Mononuclear cell (primary cell): ENCODE results near the gene IFT25. TPM values are rescaled to one million over a fixed set of nuclear protein-coding genes. Genes with fewer than 3 reads are reported as not detected.

ENCODE experiments used
- H3K27me3 ChIP-seq: 2 replicates; pipeline ENCODE4 v1.6.0; 2011; ENCODE audit warnings: low read length, control low read depth; ENCODE audit not compliant: insufficient read depth
- H3K4me1 ChIP-seq: 2 replicates; pipeline ENCODE4 v1.5.1; 2011; ENCODE audit warnings: mild to moderate bottlenecking, low read length, control low read depth; ENCODE audit not compliant: insufficient read depth
- H3K4me3 ChIP-seq: 2 replicates; pipeline ENCODE4 v1.5.1; 2011; ENCODE audit warnings: mild to moderate bottlenecking, low read length, moderate library complexity
- H3K9me3 ChIP-seq: 2 replicates; pipeline ENCODE4 v1.5.1; 2011; ENCODE audit warnings: low read depth, mild to moderate bottlenecking, control low read depth, low read length
- total RNA-seq: library from RNA; depleted of rRNA; stranded (reverse); fragments of >200 nt; gene quantifications from one replicate; pipeline ENCODE4 v1.2.3, GENCODE V29; 2012

Gene IFT25
- total RNA-seq, 1 donor = 16.3 TPM

DNA sequence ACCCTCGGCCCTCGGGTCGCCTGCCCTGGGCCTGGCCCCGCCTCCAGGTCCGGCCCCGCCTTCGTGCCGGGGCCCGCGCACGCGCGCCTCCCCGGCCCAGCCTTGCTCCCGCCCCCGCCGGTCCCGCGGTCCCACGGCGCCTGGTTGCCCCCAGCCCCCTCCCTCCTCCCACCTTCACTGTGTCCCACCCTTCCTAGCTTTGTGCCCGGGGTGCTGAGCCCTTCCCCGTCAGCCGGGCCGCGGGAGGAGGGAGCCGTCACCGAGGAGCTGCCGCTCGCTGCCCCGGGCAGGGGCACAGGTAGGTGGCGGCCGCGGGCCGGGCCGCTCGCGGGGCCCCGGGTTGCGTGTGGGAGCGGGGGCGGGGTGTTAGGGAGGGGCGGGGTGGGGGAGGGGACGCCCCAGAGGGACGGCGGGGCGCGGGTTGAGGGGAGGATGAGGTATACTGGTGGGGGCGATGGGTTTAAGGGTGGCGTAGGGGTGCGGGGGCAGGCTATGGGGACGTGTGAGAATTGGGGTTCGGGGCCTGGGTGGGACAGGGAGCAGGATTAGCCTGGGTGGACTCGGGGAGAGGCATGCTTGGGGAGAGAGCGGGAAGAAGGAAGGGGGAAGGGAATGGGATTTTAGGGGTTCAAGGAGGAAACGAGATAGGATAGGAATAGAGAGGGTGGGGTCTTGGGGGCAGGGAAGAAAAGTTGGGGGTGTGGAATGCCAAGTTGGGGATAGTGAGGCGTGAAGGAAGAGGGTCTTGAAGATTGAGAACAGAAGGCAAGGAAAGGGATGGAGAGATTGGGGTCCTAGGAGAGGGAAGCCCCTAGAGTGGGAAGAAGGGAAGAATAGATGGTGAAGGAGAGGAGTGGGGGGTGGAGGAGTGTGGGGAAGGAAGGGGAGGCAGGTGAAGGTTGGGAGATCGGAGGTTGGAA is 1.0 kb upstream of the IFT25 start, which contains the start of gene LRRC42:
Gene LRRC42 (plus strand): TSS at position 99 of the 920 bp plus-strand sequence. CDS start 5,650 bp downstream, outside the sequence.
- Histone ChIP-seq H3K4me3 (peak within 1 kb of the TSS; percentile 79), H3K27me3 (no peaks in the 10 kb centered on the region), H3K4me1 (peaks cover 25% of the 10 kb centered on the region), H3K9me3 (no peaks in the 10 kb centered on the region)

GRCh38 chr1:53945183-53945432 is 391 bp downstream of the IFT25 start:
- H3K9me3 ChIP-seq = no peaks in the 10 kb centered on the region
- peaks cover 25% of the 10 kb centered on the region for H3K4me1 ChIP-seq
- H3K27me3 ChIP-seq = no peaks in the 10 kb centered on the region
- H3K4me3 ChIP-seq = peak overlapping the region; percentile 79

GRCh38 chr1:53944469-53945182 is 873 bp downstream of the IFT25 start:
- Histone ChIP-seq H3K27me3 (no peaks in the 10 kb centered on the region), H3K4me1 (peaks cover 25% of the 10 kb centered on the region), H3K4me3 (peak overlapping the region; percentile 79), H3K9me3 (no peaks in the 10 kb centered on the region)

- Histone ChIP-seq H3K4me1 (peaks cover 25% of the 10 kb centered on the region), H3K4me3 (no peak overlapping the region), H3K9me3 (no peaks in the 10 kb centered on the region), H3K27me3 (no peaks in the 10 kb centered on the region)
These were observed 1.9 kb downstream of the IFT25 start for GRCh38 chr1:53943490-53944043.

DNA sequence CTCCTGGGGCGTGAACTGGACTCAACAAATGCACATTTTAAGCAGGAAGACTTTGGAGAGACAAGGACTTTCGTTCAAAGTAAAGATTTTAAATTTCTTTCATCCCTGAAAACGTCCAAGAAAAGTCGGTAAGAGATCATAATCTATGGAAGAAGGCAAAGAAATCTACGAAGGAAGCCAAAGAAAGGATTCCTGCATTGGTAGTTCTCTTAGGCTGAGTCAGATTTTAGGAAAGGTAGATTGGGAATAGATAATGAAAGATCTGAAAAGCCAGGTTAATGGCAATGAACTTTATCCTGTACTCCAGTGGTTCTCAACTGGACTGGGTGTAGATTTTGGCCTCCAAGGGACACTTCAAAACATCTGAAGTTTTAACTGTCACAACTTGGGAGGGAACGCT is 2.4 kb downstream of the IFT25 start:
- Histone ChIP-seq H3K27me3 (no peaks in the 10 kb centered on the region), H3K9me3 (no peaks in the 10 kb centered on the region), H3K4me3 (no peak overlapping the region), H3K4me1 (peaks cover 25% of the 10 kb centered on the region)

DNA sequence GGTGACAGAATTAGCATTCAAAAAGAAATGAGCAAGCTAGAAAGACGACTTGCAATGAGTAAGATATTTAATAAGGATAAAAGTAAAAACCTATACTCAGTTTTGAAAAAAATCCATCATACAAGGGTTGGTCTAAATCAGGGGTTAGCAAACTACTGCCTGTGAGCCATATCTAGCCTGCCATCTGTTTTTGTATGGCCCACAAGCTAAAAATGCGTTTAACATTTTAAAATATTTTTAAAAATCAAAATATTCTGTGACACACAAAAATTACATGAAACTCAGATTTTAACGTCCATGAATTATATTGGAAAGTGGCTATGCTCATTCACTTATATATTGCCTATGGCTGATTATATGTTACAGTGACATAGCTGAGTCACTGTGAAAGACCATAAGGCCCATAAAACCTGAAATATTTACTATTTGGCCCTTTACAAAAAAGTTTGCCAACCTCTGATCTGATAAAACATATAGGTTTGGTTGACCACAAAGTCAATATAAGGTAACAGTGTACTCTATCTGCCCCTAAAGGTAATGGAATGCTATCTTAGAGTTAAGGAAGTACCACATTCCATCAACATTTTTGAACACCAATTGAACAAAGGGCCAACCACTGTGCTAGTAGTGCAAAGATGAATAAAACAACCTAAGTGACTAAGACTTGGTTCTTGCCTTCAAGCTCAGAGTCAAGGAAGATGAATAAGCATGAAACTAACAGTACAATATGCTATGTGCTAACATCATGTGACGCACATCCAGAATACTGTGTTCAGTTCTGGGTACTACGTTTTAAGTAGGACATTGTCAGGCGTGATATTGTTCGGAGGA is 3.2 kb downstream of the IFT25 start:
- no peaks in the 10 kb centered on the region for H3K27me3 ChIP-seq
- no peaks in the 10 kb centered on the region for H3K9me3 ChIP-seq
- H3K4me3 ChIP-seq = no peak overlapping the region
- H3K4me1 ChIP-seq = peaks cover 25% of the 10 kb centered on the region

- no peaks in the 10 kb centered on the region for H3K27me3 ChIP-seq
- H3K4me3 ChIP-seq = no peak overlapping the region
- H3K9me3 ChIP-seq = peaks cover 12% of the 10 kb centered on the region
- H3K4me1 ChIP-seq = no peaks in the 10 kb centered on the region
These were observed 7.2 kb downstream of the IFT25 start for GRCh38 chr1:53938136-53938830.

DNA sequence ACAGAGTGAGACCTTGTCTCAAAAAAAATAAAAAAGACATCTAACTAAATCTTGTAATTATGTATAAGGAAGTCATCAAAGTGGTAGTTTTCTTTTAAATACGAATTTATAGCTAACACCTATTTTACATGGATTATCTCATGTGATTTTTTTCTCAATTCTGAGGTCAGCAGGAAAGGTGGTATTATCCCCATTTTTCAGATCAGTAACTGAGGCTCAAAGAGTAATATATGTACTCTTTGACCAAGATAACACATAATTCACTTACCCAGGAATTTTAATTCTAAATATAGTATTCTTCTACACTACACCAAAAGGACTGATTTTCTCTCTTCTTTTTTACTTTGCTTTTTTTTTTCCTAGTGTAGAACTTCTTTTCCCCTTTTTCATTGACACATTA is 9.1 kb downstream of the IFT25 start:
- no peaks in the 10 kb centered on the region for H3K4me1 ChIP-seq
- H3K4me3 ChIP-seq = no peak overlapping the region
- H3K9me3 ChIP-seq = peaks cover 12% of the 10 kb centered on the region
- H3K27me3 ChIP-seq = no peaks in the 10 kb centered on the region

DNA sequence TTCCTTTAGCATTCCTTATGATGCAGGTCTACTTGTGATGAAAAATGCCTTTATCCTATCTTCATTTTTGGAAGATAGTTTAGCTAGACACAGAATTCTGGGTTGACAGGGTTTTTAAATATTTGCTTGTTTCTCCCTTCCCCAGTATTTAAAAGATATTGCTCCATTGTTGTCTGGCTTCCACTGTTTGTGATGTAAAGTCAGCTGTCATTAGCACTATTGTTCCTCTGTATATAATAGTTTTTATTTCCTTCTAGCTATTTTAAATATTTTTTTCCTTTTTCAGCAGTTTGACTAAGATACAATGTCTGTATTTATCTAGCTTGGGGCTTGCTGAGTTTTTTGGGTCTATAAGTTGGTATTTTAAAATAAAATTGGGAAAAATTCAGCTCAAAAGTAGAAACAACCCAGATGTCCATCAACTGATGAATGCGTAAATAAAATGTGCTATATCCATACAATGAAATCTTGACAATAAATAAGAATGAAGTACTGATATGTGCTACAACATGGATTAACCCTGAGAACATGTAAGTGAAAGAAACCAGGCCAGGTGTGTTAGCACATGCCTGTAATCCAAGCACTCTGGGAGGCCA is 11.2 kb downstream of the IFT25 start:
- Histone ChIP-seq H3K4me1 (no peaks in the 10 kb centered on the region), H3K27me3 (no peaks in the 10 kb centered on the region), H3K9me3 (peaks cover 12% of the 10 kb centered on the region), H3K4me3 (no peak overlapping the region)

GRCh38 chr1:53931523-53931922 is 14.0 kb downstream of the IFT25 start:
- peaks cover 12% of the 10 kb centered on the region for H3K9me3 ChIP-seq
- H3K4me1 ChIP-seq = no peaks in the 10 kb centered on the region
- no peak overlapping the region for H3K4me3 ChIP-seq
- no peaks in the 10 kb centered on the region for H3K27me3 ChIP-seq

DNA sequence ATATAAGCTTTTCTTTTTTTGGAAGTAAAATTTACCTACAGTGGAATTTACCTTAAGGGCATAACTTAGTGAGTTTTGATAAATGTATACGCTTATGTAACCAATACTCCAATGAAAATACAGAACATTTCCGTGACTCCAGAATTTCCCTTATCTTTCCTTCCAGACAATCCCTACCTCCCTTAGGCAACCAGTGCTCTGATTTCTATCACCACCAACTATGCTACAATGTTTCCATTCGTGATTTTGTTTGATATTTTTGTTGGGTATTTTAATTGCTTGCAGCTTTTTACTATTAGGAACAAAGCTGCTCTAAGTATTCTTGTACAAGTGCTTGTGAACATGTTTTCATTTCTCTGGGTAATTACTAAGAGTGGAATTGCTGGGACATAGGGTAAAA is 14.6 kb downstream of the IFT25 start:
- Histone ChIP-seq H3K27me3 (no peaks in the 10 kb centered on the region), H3K4me1 (no peaks in the 10 kb centered on the region), H3K9me3 (peaks cover 12% of the 10 kb centered on the region), H3K4me3 (no peak overlapping the region)

- Histone ChIP-seq H3K4me1 (no peaks in the 10 kb centered on the region), H3K4me3 (no peak overlapping the region), H3K27me3 (no peaks in the 10 kb centered on the region), H3K9me3 (peaks cover 5% of the 10 kb centered on the region)
These were observed 16.1 kb downstream of the IFT25 start for GRCh38 chr1:53929246-53929960.

DNA sequence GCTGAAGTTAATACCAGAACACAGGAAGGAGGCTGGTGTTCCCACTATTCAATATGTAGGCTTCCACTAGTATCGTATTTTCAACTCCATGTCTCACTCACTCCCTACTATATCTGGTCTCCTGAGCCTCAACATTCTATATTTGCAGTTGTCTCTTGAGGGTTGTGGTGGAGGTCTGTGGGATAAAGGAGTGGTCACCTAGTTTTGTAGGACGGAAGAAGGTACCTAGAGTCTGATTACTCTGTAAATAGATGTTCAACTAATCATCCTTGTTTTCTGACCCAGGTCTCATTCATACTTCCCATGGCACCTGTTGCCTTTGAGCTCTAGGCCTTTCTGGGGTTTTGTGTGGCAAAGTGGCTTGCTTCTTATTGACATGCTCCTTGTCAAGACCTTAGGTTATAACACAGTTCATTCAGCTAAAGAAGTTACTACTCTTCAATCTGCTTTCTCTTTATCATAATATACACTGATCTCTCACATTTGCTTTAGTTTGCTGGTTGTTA is 18.1 kb downstream of the IFT25 start:
- Histone ChIP-seq H3K4me1 (no peaks in the 10 kb centered on the region), H3K4me3 (no peak overlapping the region), H3K27me3 (no peaks in the 10 kb centered on the region), H3K9me3 (no peaks in the 10 kb centered on the region)
